Esophagus muscularis mucosa (tissue), 3 donors: ENCODE results near the gene FOLR3.
"Not testable (repeated sequence)": the region's sequence is repeated elsewhere in the genome, so short reads cannot be mapped to it uniquely, and the experiment has no call there.

Source experiments
- POLR2AphosphoS5 ChIP-seq, 2 donors: sonication (generic); formaldehyde crosslinking; IDR thresholded peaks; one replicate each; pipeline ENCODE4 v1.6.1; 2017; ENCODE audit warnings: antibody characterized with exemption in 2 of 2
- TF ChIP-seq, protein P1 (sequence below), 3 experiments: fragments of 200-600 bp in 2 of 3; fragments of 450-650 bp in 1 of 3; sonication (generic) in 2 of 3; IDR thresholded peaks; one replicate each; pipeline ENCODE4 v1.5.1; 2017 to 2019; ENCODE audit warnings: antibody characterized with exemption in 3 of 3, mild to moderate bottlenecking in 2 of 3, moderate library complexity in 1 of 3

- TF ChIP-seq, protein P1, sequence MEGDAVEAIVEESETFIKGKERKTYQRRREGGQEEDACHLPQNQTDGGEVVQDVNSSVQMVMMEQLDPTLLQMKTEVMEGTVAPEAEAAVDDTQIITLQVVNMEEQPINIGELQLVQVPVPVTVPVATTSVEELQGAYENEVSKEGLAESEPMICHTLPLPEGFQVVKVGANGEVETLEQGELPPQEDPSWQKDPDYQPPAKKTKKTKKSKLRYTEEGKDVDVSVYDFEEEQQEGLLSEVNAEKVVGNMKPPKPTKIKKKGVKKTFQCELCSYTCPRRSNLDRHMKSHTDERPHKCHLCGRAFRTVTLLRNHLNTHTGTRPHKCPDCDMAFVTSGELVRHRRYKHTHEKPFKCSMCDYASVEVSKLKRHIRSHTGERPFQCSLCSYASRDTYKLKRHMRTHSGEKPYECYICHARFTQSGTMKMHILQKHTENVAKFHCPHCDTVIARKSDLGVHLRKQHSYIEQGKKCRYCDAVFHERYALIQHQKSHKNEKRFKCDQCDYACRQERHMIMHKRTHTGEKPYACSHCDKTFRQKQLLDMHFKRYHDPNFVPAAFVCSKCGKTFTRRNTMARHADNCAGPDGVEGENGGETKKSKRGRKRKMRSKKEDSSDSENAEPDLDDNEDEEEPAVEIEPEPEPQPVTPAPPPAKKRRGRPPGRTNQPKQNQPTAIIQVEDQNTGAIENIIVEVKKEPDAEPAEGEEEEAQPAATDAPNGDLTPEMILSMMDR (IDR thresholded peaks at IDR 0.05), result not testable (repeated sequence)
- TF ChIP-seq POLR2AphosphoS5 (IDR thresholded peaks at IDR 0.05), result not testable (repeated sequence)
Observed at GRCh38 chr11:72180892-72181552, 45.5 kb downstream of the FOLR3 start.
